ENCODE results near the gene PPP2R5E.

The PPP2R5E gene

GRCh38 chr14:63345826-63346225 lies 197.4 kb downstream of the PPP2R5E start:
- no peak for ATAC-seq
- no peak for TF ChIP-seq ESRRG (CRISPR knock-in tag; IDR thresholded peaks at IDR 0.05)
- no peak for TF ChIP-seq TOX (CRISPR knock-in tag; IDR thresholded peaks at IDR 0.05; ENCODE audit: borderline replicate concordance)
- TF ChIP-seq GLIS3 (CRISPR knock-in tag; IDR thresholded peaks at IDR 0.05) = no peak
- TF ChIP-seq SNAI2 (CRISPR knock-in tag; IDR thresholded peaks at IDR 0.05) = no peak
- TF ChIP-seq ZNF565 (CRISPR knock-in tag; conservative IDR thresholded peaks at IDR 0.05; ENCODE audit: low read depth) = no peak
- no peak for TF ChIP-seq PATZ1 (CRISPR knock-in tag; IDR thresholded peaks at IDR 0.05; ENCODE audit: borderline replicate concordance)
- no peak for TF ChIP-seq ZFP3 (CRISPR knock-in tag; IDR thresholded peaks at IDR 0.05)
- TF ChIP-seq ISL1 (CRISPR knock-in tag; IDR thresholded peaks at IDR 0.05) = no peak
- no peak for TF ChIP-seq TCF4 (CRISPR knock-in tag; IDR thresholded peaks at IDR 0.05; ENCODE audit: borderline replicate concordance)
- no peak for TF ChIP-seq CSDC2 (CRISPR knock-in tag; IDR thresholded peaks at IDR 0.05)

GRCh38 chr14:63344336-63344735 lies 198.8 kb downstream of the PPP2R5E start:
- no peak for ATAC-seq
- TF ChIP-seq ARNTL (CRISPR knock-in tag; IDR thresholded peaks at IDR 0.05; ENCODE audit: borderline replicate concordance, low read depth) = no peak
- TF ChIP-seq ZFP3 (CRISPR knock-in tag; IDR thresholded peaks at IDR 0.05) = no peak
- no peak for TF ChIP-seq CREB5 (CRISPR knock-in tag; IDR thresholded peaks at IDR 0.05; ENCODE audit: low read depth)
- TF ChIP-seq PATZ1 (CRISPR knock-in tag; IDR thresholded peaks at IDR 0.05; ENCODE audit: borderline replicate concordance) = no peak
- no peak for TF ChIP-seq ISL1 (CRISPR knock-in tag; IDR thresholded peaks at IDR 0.05)
- no peak for TF ChIP-seq POU6F1 (CRISPR knock-in tag; IDR thresholded peaks at IDR 0.05; ENCODE audit: borderline replicate concordance, low read depth)
- TF ChIP-seq CSRNP3 (CRISPR knock-in tag; IDR thresholded peaks at IDR 0.05) = no peak
- no peak for TF ChIP-seq BACH2 (CRISPR knock-in tag; IDR thresholded peaks at IDR 0.05; ENCODE audit: borderline replicate concordance)
- no peak for TF ChIP-seq CSDC2 (CRISPR knock-in tag; IDR thresholded peaks at IDR 0.05)

- TF ChIP-seq TCF4 (CRISPR knock-in tag; IDR thresholded peaks at IDR 0.05; ENCODE audit: borderline replicate concordance) (no peak), RARB (CRISPR knock-in tag; IDR thresholded peaks at IDR 0.05) (no peak), ZNF8 (CRISPR knock-in tag; IDR thresholded peaks at IDR 0.05) (no peak), CREB5 (CRISPR knock-in tag; IDR thresholded peaks at IDR 0.05; ENCODE audit: low read depth) (no peak), TSHZ2 (CRISPR knock-in tag; IDR thresholded peaks at IDR 0.05) (no peak), ESRRG (CRISPR knock-in tag; IDR thresholded peaks at IDR 0.05) (no peak), OSR1 (CRISPR knock-in tag; IDR thresholded peaks at IDR 0.05) (no peak), ARNTL (CRISPR knock-in tag; IDR thresholded peaks at IDR 0.05; ENCODE audit: borderline replicate concordance, low read depth) (no peak), SNAI2 (CRISPR knock-in tag; IDR thresholded peaks at IDR 0.05) (no peak), CSRNP3 (CRISPR knock-in tag; IDR thresholded peaks at IDR 0.05) (no peak), ZNF70 (CRISPR knock-in tag; IDR thresholded peaks at IDR 0.05) (no peak), ZC3H10 (CRISPR knock-in tag; IDR thresholded peaks at IDR 0.05) (no peak), ZFP3 (CRISPR knock-in tag; IDR thresholded peaks at IDR 0.05) (no peak), ISL1 (CRISPR knock-in tag; IDR thresholded peaks at IDR 0.05) (no peak), GLIS3 (CRISPR knock-in tag; IDR thresholded peaks at IDR 0.05) (no peak), PPARA (CRISPR knock-in tag; IDR thresholded peaks at IDR 0.05; ENCODE audit: borderline replicate concordance) (no peak)
- no peak for ATAC-seq
Measured at GRCh38 chr14:63343878-63344277, 199.3 kb downstream of the PPP2R5E start.
